Skeletal muscle tissue (tissue), 4 donors: ENCODE measurements around the gene TRAM2. TPM values are rescaled to one million over a fixed set of nuclear protein-coding genes. Genes with fewer than 3 reads are reported as not detected.
A peak's percentile ranks its signal among the peaks of the same experiment; 100 is the strongest.

ENCODE experiments used
- H3K27ac ChIP-seq: one replicate; pipeline ENCODE4 v1.7.0; 2013; ENCODE audit warnings: mild to moderate bottlenecking, low read depth, low read length, inconsistent platforms
- H3K27me3 ChIP-seq, 3 donors: one replicate each; pipeline ENCODE4 v1.7.0; 2013; ENCODE audit warnings: low read length in 3 of 3; ENCODE audit not compliant: control insufficient read depth in 3 of 3, insufficient read depth in 3 of 3
- H3K36me3 ChIP-seq, 3 donors: one replicate each; pipeline ENCODE4 v1.7.0; 2013; ENCODE audit warnings: low read length in 3 of 3; ENCODE audit not compliant: control insufficient read depth in 3 of 3, insufficient read depth in 3 of 3
- H3K4me1 ChIP-seq, 3 donors: one replicate each; pipeline ENCODE4 v1.7.0; 2013; ENCODE audit warnings: low read length in 3 of 3, mild to moderate bottlenecking in 3 of 3; ENCODE audit not compliant: control insufficient read depth in 3 of 3, insufficient read depth in 3 of 3
- H3K4me3 ChIP-seq, 3 donors: one replicate each; pipeline ENCODE4 v1.7.0; 2013; ENCODE audit warnings: low read length in 3 of 3
- H3K9ac ChIP-seq, 3 donors: one replicate each; pipeline ENCODE4 v1.7.0; 2013; ENCODE audit warnings: low read length in 3 of 3, mild to moderate bottlenecking in 3 of 3, moderate library complexity in 2 of 3, low read depth in 1 of 3
- H3K9me3 ChIP-seq, 3 donors: one replicate each; pipeline ENCODE4 v1.7.0; 2013; ENCODE audit warnings: low read length in 3 of 3; ENCODE audit not compliant: control insufficient read depth in 3 of 3
- total RNA-seq: library from RNA; depleted of rRNA; stranded (reverse); fragments of >200 nt; gene quantifications from one replicate; pipeline ENCODE4 v1.2.3, GENCODE V29; 2014
- donor health status: Osteomylitis.

The TRAM2 gene
- total RNA-seq, 1 donor from 2014 or later, result 13.6 TPM

- H3K9me3 ChIP-seq, result no peaks in the 10 kb centered on the region
- H3K27me3 ChIP-seq, result no peaks in the 10 kb centered on the region
- H3K36me3 ChIP-seq, result no peaks in the 10 kb centered on the region
- no peak overlapping the region for H3K4me3 ChIP-seq
- H3K27ac ChIP-seq, result no peak overlapping the region
- no peak overlapping the region for H3K9ac ChIP-seq
- peaks cover 0 to 10% (median 6%) of the 10 kb centered on the region in 3 donors for H3K4me1 ChIP-seq
Measured at GRCh38 chr6:52557389-52558265, 19.2 kb downstream of the TRAM2 start.

- H3K9ac ChIP-seq, result no peak overlapping the region
- H3K9me3 ChIP-seq, result no peaks in the 10 kb centered on the region
- no peak overlapping the region for H3K27ac ChIP-seq
- no peaks in the 10 kb centered on the region for H3K27me3 ChIP-seq
- H3K4me3 ChIP-seq, result no peak overlapping the region
- H3K36me3 ChIP-seq, result no peaks in the 10 kb centered on the region
- H3K4me1 ChIP-seq, result peaks cover 18 to 29% (median 25%) of the 10 kb centered on the region in 3 donors
Measured at GRCh38 chr6:52555518-52556233, 21.2 kb downstream of the TRAM2 start.

DNA sequence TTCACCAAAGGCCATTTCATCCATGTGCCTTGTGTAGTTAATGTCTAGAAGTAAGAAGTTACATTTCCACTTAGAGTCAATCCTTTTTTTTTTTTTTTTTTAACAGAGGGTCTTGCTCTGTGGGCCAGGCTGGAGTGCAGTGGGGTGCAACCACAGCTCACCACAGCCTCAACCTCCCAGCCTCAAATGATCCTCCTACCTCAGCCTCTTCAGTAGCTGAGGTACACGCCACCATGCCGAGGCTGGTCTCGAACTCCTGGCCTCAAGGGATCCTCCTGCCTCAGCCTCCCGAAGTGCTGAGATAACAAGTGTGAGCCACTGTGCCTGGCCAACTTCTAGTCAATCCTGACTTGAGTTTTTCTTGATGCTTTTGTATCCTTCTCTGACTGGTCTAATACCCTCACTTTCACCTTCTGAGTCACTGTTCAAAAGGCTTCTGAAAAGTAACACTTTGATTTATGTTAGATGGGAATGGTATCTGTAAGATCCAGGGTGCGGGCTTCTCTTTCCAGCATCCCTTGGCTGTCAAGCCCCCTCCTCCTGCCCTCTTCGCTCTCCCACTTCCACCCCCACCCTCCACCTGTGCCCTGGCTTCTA, 22.1 kb downstream of the TRAM2 start:
- Histone ChIP-seq H3K27ac (no peak overlapping the region), H3K9ac (no peak overlapping the region), H3K27me3 (no peaks in the 10 kb centered on the region), H3K9me3 (no peaks in the 10 kb centered on the region), H3K4me1 (peaks cover 23 to 37% (median 33%) of the 10 kb centered on the region in 3 donors), H3K36me3 (no peaks in the 10 kb centered on the region), H3K4me3 (no peak overlapping the region)

DNA sequence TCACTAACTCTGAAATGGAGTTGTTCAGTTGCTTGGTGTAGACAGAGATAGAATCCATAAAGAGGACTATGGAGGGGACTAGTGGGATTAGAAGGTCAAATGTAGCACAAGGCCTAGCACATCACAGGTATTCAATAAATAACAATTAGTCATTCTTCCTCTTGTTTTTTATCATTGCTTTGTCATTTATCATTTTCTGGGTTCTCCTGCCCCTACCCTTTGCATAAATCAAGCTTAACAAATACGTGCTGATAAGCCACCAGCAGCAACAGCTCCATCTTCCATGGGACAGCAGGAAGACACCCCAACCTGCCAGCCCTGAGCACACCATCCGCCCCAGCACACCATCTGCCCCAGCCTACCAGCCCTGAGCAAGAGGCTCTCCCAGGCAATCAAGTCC, 23.1 kb downstream of the TRAM2 start:
- H3K9ac ChIP-seq, result no peak overlapping the region
- no peak overlapping the region for H3K4me3 ChIP-seq
- no peak overlapping the region for H3K27ac ChIP-seq
- no peaks in the 10 kb centered on the region for H3K36me3 ChIP-seq
- no peaks in the 10 kb centered on the region for H3K27me3 ChIP-seq
- no peaks in the 10 kb centered on the region for H3K9me3 ChIP-seq
- peaks cover 27 to 40% (median 34%) of the 10 kb centered on the region in 3 donors for H3K4me1 ChIP-seq

DNA sequence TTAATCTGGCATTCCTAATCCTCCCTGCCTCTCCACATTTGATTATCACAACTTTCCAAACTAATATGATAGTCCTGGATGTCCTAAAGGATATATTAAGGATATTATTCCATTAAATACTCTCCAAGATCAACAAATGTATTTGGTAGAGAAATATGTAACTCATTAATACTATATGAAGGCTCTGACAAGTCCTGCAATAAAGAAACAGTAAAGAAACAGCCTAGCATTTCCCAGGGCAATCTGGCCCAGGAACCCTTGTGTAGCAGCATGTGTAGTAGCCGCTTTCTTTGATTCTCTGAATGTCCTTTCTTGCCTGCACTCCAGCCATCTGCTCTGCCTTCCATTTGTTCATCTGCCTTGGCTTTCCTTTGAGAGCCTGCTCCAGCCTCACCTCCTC, 23.7 kb downstream of the TRAM2 start:
- Histone ChIP-seq H3K27ac (no peak overlapping the region), H3K36me3 (no peaks in the 10 kb centered on the region), H3K4me1 (peaks cover 27 to 35% (median 32%) of the 10 kb centered on the region in 3 donors), H3K9ac (no peak overlapping the region), H3K4me3 (no peak overlapping the region), H3K27me3 (no peaks in the 10 kb centered on the region), H3K9me3 (no peaks in the 10 kb centered on the region)

DNA sequence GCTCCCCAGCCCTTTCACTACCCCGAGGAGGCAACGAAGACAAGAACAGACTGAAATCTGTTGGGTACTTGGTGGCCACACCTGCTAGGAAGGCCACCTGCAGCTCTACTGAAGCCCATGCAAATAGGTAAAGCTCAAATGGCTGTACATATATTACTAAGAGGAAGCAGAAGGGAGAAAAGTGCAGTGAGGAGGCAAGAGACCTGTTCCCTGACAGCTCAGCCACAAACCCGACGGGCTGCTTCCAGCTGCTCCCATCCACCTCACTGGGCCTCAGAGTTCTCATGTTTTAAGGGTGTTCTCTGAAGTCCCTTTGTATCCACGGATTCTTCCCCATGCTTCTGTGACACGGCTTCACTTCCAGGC, 24.6 kb downstream of the TRAM2 start:
- peak overlapping the region; percentile 33 for H3K27ac ChIP-seq
- H3K4me1 ChIP-seq, result peaks cover 28 to 33% (median 32%) of the 10 kb centered on the region in 3 donors
- peaks cover 0 to 2% (median 0%) of the 10 kb centered on the region in 3 donors for H3K27me3 ChIP-seq
- no peaks in the 10 kb centered on the region for H3K9me3 ChIP-seq
- no peaks in the 10 kb centered on the region for H3K36me3 ChIP-seq
- H3K4me3 ChIP-seq, result peak overlapping the region in 2 of 3 donors; percentile 19 to 33
- peak overlapping the region; percentile 25 to 55 (median 34) for H3K9ac ChIP-seq

DNA sequence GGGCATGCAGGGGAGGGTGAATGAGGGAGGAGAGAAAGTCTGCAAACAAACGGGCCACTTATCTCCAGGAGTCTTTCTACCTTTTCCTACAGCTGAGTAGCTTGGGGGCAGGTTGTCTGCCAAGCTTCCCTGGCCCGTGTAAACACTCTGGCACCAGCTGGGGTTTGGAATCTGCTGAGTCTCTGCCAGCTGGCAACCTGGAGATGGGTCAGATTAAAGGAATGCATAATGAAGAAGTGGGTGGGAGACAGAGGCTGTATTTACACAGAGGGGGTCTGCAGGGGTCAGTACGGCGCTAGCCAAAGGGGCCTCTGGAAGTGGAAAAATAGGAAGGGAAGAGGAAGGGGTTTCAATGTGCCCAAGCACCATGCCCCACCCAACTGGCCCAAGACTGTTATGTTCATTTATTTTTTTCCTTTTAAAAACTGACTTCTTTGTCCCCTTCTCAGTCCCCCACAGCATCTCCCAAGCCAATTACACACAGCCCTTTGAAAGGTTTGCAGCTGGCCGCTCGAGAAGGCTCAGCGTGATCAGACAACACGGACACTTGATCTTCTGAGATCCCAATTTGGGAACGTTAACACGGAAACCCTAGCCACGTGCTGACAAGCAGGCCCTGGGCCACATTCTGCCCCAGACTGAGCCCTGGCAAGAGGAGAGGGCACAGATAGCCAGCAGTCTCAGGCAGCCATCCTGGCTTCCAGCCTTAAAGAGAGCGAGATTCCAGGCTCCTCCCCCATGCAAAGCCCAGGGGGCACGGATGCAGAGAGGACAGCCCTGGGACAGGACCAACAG, 25.2 kb downstream of the TRAM2 start:
- Histone ChIP-seq H3K4me1 (peaks cover 28 to 33% (median 33%) of the 10 kb centered on the region in 3 donors), H3K9ac (peak overlapping the region; percentile 25 to 55 (median 34)), H3K9me3 (no peaks in the 10 kb centered on the region), H3K27me3 (peaks cover 0 to 2% (median 0%) of the 10 kb centered on the region in 3 donors), H3K27ac (peak overlapping the region; percentile 33), H3K36me3 (no peaks in the 10 kb centered on the region), H3K4me3 (peak overlapping the region; percentile 19 to 42 (median 33))

DNA sequence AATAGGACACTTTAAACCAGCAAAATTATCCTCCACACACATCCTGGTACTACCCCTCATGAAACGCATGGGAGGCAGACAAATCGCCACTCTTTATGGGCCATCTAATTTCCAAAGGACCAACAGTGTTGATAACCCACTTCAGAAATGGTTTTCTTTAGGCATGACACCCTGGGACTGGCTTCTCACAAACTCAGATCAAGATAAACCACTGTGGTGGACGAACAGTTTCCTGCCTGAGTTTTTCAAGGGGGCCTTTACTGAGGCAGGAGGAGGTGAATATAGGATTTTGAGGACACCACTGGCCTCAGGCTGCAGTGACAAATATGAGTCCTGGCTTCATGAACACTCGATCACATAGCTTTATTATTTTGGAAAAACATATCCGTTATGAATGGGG, 26.0 kb downstream of the TRAM2 start:
- Histone ChIP-seq H3K27me3 (peaks cover 0 to 2% (median 0%) of the 10 kb centered on the region in 3 donors), H3K9ac (no peak overlapping the region), H3K9me3 (no peaks in the 10 kb centered on the region), H3K4me1 (peaks cover 28 to 33% (median 33%) of the 10 kb centered on the region in 3 donors), H3K27ac (no peak overlapping the region), H3K4me3 (peak overlapping the region; percentile 3 to 42 (median 33)), H3K36me3 (no peaks in the 10 kb centered on the region)

DNA sequence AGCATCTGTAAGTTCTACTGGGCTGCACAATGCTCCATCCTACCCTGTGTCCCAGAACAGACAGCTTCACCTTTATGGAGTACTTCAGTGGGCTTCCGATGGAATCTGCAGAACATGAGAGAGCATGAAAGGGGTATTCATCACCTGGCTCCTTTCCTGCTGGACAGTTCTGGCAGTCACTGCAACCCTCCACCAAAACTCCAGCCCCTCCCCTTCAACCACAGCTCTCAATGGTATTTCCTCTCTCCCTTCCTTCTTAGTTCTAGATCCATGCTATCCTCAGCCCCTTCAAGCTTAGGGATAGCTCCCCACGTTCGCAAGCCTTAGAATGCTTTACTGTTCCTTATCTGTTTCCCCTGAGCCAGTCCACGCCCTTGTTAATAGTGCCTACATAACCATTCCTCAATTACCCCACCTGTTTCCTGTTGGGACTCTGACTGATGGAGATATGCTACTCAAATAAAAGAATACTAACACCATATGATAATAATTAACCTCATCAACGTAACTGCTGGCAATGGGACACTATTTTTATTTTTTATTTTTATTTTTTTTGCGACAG, 26.8 kb downstream of the TRAM2 start:
- H3K4me3 ChIP-seq, result no peak overlapping the region
- H3K36me3 ChIP-seq, result no peaks in the 10 kb centered on the region
- H3K4me1 ChIP-seq, result peaks cover 33 to 38% (median 33%) of the 10 kb centered on the region in 3 donors
- H3K9me3 ChIP-seq, result no peaks in the 10 kb centered on the region
- H3K27me3 ChIP-seq, result peaks cover 0 to 2% (median 0%) of the 10 kb centered on the region in 3 donors
- H3K9ac ChIP-seq, result no peak overlapping the region
- no peak overlapping the region for H3K27ac ChIP-seq
